ENCODE data around the gene PCDHGA12.
"Not testable (repeated sequence)": the region's sequence is repeated elsewhere in the genome, so short reads cannot be mapped to it uniquely, and the experiment has no call there.

Gene PCDHGA12

DNA sequence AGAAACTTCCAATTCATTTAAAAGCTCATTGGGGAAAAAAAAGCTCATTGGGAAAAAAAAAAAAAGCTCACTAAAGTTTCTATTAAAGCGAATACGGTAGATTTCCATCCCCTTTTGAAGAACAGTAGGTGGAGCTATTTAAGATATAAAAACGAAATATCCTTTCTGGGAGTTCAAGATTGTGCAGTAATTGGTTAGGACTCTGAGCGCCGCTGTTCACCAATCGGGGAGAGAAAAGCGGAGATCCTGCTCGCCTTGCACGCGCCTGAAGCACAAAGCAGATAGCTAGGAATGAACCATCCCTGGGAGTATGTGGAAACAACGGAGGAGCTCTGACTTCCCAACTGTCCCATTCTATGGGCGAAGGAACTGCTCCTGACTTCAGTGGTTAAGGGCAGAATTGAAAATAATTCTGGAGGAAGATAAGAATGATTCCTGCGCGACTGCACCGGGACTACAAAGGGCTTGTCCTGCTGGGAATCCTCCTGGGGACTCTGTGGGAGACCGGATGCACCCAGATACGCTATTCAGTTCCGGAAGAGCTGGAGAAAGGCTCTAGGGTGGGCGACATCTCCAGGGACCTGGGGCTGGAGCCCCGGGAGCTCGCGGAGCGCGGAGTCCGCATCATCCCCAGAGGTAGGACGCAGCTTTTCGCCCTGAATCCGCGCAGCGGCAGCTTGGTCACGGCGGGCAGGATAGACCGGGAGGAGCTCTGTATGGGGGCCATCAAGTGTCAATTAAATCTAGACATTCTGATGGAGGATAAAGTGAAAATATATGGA, at the start of gene PCDHGA12:
TSS of gene PCDHGA12 (plus strand) at position 176 of the 782 bp plus-strand sequence. CDS start at position 429, 253 bp downstream.
- peak; percentile 84 for DNase-seq (ENCODE audit: low read depth)

DNA sequence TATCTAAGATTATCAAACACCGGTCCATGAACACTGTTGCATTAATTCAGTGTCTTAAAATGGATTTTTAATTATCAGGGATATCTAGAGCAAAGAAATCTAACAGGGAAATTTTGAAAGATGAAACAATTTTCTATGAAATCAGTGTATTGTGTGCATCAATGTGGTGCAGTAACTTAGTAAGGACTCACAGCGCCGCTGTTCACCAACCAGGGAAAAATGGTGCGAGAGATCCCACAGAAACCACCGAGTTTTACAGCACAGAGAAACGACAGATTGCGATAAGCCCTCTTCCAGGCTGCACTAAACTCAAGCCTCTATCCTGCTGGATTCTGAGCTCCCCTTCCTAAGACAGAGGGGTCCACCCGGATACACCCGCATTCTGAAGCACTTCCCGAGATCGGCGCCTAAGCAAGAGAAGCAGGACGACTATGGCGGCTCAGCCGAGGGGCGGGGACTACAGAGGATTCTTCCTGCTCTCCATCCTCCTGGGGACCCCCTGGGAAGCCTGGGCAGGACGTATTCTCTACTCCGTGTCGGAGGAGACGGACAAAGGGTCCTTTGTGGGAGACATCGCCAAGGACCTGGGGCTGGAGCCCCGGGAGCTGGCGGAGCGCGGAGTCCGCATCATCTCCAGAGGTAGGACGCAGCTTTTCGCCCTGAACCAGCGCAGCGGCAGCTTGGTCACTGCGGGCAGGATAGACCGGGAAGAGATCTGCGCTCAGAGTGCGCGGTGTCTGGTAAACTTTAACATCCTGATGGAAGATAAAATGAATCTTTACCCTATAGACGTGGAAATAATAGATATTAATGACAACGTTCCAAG, 47.6 kb upstream of the PCDHGA12 start, which contains the start of gene PCDHGA7:
TSS of gene PCDHGA7 (plus strand) at position 274 of the 826 bp plus-strand sequence. CDS start at position 432, 158 bp downstream.
- DNase-seq (ENCODE audit: low read depth) = no peak

DNA sequence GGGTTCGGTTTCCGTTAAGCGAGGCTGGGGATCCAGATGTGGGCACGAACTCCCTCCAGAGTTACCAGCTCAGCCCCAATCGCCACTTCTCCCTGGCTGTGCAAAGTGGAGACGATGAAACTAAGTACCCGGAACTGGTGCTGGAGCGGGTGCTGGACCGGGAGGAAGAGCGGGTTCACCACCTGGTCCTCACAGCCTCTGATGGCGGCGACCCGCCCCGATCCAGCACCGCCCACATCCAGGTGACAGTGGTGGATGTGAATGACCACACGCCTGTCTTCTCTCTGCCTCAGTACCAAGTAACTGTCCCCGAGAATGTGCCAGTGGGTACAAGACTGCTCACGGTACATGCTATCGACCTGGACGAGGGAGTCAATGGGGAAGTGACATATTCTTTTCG, 47.0 kb upstream of the PCDHGA12 start:
- DNase-seq (ENCODE audit: low read depth) = no peak

DNA sequence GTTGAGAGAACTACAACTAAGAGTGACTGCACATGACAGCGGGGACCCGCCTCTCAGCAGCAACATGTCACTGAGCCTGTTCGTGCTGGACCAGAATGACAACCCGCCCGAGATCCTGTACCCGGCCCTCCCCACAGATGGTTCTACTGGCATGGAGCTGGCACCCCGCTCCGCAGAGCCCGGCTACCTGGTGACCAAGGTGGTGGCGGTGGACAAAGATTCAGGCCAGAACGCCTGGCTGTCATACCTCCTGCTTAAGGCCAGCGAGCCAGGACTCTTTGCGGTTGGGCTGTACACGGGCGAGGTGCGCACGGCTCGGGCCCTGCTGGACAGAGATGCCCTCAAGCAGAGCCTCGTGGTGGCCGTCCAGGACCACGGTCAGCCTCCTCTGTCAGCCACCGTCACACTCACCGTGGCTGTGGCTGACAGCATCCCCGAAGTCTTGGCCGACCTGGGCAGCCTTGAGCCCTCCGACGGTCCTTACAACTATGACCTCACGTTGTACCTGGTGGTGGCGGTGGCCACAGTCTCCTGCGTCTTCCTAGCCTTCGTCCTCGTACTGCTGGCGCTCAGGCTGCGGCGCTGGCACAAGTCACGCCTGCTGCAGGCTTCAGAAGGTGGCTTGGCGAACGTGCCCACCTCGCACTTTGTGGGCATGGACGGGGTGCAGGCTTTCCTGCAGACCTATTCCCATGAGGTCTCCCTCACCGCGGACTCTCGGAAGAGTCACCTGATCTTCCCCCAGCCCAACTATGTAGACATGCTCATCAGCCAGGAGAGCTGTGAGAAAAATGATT, 45.6 kb upstream of the PCDHGA12 start:
- no peak for DNase-seq (ENCODE audit: low read depth)

DNA sequence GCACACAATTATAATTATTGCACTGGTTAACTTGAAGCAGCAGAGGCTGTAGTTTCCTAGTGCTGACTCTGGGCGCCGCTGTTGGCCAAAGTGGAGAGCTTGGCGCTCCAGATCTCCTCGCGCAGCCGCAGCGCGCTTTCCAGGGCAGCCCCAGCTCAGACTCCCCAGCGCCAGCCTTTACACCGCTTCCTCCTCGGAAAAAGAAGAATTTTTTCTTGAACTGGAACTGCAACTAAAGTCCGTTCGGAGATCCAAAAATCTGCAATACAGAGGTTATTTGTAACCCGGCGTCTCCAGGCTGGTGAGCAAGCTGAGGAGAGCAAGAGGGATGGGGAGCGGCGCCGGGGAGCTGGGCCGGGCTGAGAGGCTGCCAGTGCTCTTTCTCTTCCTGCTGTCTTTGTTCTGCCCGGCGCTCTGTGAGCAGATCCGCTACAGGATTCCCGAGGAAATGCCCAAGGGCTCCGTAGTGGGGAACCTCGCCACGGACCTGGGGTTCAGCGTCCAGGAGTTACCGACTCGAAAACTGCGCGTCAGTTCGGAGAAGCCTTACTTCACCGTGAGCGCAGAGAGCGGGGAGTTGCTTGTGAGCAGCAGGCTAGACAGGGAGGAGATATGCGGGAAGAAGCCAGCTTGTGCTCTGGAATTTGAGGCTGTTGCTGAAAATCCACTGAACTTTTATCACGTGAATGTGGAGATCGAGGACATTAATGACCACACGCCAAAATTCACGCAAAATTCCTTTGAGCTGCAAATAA, 42.6 kb upstream of the PCDHGA12 start, which contains the start of gene PCDHGB4:
TSS of gene PCDHGB4 (plus strand) at position 142 of the 755 bp plus-strand sequence. CDS start at position 329, 187 bp downstream.
- peak; percentile 21 for DNase-seq (ENCODE audit: low read depth)

DNA sequence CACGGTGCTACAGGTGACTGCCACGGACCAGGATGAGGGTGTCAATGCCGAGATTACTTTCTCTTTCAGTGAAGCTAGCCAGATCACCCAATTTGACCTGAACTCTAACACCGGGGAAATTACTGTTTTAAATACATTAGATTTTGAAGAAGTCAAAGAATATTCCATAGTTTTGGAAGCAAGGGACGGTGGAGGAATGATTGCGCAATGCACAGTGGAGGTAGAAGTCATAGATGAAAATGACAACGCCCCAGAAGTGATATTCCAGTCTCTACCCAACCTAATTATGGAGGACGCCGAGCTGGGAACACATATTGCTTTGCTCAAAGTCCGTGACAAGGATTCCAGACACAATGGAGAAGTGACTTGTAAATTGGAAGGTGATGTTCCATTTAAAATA, 41.6 kb upstream of the PCDHGA12 start:
- no peak for DNase-seq (ENCODE audit: low read depth)

DNA sequence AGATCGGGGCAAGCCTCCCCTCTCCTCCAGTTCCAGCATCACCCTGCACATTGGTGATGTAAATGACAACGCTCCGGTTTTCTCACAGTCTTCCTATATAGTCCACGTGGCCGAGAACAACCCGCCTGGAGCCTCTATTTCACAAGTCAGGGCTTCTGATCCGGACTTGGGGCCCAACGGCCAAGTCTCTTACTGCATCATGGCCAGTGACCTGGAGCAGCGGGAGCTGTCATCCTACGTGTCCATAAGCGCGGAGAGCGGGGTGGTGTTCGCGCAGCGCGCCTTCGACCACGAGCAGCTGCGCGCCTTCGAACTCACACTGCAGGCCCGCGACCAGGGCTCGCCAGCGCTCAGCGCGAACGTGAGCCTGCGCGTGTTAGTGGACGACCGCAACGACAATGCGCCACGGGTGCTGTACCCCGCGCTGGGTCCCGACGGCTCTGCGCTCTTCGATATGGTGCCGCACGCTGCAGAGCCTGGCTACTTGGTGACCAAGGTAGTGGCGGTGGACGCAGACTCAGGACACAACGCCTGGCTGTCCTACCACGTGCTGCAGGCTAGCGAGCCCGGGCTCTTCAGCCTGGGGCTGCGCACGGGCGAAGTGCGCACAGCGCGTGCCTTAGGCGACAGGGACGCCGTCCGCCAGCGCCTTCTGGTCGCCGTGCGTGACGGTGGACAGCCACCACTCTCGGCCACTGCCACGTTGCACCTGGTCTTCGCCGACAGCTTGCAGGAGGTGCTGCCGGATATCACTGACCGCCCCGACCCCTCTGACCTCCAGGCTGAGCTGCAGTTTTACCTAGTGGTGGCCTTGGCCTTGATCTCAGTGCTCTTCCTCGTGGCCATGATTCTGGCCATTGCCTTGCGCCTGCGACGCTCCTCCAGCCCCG, 40.9 kb upstream of the PCDHGA12 start:
- no peak for DNase-seq (ENCODE audit: low read depth)

DNA sequence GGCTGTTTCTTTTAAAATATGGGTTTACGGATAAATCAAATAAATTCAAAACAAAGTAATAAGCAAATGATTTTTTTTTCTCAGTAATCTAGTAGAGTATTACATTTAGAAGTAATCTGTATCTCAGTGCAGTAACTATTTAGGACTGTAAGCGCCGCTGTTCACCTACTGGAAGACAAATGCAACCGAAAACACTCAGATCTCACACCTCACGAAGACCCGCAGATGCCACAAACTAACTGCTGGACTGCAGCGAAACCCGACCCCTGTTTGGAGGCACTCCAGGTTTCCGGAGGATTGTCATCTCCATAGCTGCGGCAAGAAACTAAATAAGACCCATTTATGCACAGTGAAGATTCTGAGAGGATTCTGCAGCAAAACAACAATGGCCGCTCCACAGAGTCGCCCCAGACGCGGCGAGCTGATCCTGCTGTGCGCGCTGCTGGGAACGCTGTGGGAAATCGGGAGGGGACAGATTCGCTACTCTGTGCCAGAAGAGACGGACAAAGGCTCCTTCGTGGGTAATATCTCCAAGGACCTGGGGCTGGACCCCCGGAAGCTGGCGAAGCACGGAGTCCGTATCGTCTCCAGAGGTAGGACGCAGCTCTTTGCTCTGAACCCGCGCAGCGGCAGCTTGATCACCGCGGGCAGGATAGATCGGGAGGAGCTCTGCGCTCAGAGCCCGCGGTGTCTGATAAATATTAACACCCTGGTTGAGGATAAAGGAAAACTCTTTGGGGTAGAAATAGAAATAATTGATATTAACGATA, 37.7 kb upstream of the PCDHGA12 start, which contains the start of gene PCDHGA8:
TSS of gene PCDHGA8 (plus strand) at position 205 of the 770 bp plus-strand sequence. CDS start at position 386, 181 bp downstream.
- DNase-seq (ENCODE audit: low read depth) = no peak

DNA sequence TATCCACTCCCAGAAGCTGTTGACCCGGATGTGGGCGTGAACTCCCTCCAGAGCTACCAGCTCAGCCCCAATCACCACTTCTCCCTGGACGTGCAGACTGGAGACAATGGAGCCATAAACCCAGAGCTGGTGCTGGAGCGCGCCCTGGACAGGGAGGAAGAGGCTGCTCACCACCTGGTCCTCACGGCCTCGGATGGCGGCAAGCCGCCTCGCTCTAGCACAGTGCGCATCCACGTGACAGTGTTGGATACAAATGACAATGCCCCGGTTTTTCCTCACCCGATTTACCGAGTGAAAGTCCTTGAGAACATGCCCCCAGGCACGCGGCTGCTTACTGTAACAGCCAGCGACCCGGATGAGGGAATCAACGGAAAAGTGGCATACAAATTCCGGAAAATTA, 37.0 kb upstream of the PCDHGA12 start:
- DNase-seq (ENCODE audit: low read depth) = no peak

DNA sequence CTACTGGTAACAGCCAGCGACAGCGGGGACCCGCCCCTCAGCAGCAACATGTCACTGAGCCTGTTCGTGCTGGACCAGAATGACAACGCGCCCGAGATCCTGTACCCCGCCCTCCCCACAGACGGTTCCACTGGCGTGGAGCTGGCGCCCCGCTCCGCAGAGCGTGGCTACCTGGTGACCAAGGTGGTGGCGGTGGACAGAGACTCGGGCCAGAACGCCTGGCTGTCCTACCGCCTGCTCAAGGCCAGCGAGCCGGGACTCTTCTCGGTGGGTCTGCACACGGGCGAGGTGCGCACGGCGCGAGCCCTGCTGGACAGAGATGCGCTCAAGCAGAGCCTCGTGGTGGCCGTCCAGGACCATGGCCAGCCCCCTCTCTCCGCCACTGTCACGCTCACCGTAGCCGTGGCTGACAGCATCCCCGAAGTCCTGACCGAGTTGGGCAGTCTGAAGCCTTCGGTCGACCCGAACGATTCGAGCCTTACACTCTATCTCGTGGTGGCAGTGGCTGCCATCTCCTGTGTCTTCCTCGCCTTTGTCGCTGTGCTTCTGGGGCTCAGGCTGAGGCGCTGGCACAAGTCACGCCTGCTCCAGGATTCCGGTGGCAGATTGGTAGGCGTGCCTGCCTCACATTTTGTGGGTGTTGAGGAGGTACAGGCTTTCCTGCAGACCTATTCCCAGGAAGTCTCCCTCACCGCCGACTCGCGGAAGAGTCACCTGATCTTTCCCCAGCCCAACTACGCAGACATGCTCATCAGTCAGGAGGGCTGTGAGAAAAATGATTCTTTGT, 35.7 kb upstream of the PCDHGA12 start:
- DNase-seq (ENCODE audit: low read depth) = not testable (repeated sequence)

DNA sequence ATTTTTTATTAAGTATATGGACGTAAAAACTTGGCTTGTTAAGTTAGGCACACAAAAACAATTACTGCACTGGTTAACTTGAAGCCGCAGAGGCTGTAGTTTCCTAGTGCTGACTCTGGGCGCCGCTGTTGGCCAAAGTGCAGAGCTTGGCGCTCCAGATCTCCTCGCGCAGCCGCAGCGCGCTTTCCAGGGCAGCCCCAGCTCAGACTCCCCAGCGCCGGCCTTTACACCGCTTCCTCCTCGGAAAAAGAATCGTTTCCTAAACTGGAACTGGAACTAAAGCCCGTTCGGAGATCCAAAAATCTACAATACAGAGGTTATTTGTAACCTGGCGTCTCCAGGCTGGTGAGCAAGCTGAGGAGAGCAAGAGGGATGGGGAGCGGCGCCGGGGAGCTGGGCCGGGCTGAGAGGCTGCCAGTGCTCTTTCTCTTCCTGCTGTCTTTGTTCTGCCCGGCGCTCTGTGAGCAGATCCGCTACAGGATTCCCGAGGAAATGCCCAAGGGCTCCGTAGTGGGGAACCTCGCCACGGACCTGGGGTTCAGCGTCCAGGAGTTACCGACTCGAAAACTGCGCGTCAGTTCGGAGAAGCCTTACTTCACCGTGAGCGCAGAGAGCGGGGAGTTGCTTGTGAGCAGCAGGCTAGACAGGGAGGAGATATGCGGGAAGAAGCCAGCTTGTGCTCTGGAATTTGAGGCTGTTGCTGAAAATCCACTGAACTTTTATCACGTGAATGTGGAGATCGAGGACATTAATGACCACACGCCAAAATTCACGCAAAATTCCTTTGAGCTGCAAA, 32.4 kb upstream of the PCDHGA12 start, which contains the start of gene PCDHGB5:
TSS of gene PCDHGB5 (plus strand) at position 192 of the 796 bp plus-strand sequence. CDS start at position 373, 181 bp downstream.
- DNase-seq (ENCODE audit: low read depth) = not testable (repeated sequence)

DNA sequence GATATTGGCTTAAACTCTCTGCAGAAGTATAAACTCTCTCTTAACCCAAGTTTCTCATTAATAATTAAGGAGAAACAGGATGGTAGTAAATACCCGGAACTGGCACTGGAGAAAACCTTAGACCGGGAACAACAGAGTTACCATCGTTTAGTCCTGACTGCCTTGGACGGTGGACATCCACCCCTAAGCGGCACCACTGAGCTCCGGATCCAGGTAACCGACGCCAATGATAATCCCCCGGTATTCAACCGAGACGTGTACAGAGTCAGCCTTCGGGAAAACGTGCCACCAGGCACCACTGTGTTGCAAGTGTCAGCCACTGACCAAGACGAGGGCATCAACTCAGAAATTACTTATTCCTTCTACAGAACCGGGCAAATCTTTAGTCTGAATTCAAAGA, 31.7 kb upstream of the PCDHGA12 start:
- DNase-seq (ENCODE audit: low read depth) = no peak

DNA sequence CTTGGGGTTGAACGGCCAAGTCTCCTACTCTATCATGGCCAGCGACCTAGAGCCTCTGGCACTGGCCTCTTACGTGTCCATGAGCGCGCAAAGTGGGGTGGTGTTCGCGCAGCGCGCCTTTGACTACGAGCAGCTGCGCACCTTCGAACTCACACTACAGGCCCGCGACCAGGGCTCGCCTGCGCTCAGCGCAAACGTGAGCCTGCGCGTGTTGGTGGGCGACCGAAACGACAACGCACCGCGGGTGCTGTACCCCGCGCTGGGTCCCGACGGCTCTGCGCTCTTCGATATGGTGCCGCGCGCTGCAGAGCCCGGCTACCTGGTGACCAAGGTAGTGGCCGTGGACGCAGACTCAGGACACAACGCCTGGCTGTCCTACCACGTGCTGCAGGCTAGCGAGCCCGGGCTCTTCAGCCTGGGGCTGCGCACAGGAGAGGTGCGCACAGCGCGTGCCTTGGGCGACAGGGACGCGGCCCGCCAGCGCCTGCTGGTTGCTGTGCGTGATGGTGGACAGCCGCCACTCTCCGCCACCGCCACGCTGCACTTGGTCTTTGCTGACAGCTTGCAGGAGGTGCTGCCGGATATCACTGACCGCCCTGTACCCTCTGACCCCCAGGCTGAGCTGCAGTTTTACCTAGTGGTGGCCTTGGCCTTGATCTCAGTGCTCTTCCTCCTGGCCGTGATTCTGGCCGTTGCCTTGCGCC, 30.6 kb upstream of the PCDHGA12 start:
- no peak for DNase-seq (ENCODE audit: low read depth)

DNA sequence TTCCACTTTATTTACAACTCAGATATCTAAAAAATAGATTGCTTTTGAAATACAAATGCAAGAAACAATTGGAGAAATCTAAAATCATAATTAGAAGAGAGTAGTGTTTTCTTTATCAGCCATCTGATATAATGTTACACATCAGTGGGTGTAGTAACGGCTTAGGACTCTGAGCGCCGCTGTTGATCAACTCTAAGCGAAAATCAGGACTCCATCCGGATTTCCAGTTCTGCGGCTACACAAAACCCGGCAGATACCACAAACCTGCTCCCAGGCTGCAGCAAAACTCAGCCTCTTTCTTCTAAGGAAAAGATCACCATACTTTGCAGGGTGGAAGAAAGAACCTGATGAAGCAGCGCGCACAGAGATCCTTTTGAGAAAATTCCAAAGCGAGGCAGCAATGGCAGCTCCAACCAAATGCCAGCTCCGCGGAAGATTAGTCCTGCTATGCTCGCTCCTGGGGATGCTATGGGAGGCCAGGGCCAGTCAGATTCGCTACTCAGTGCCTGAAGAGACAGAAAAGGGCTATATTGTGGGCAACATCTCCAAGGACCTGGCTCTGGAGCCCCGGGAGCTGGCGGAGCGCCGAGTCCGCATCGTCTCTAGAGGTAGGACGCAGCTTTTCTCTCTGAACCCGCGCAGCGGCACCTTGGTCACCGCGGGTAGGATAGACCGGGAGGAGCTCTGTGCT, 27.6 kb upstream of the PCDHGA12 start, which contains the start of gene PCDHGA9:
TSS of gene PCDHGA9 (plus strand) at position 226 of the 691 bp plus-strand sequence. CDS start at position 401, 175 bp downstream.
- no peak for DNase-seq (ENCODE audit: low read depth)

DNA sequence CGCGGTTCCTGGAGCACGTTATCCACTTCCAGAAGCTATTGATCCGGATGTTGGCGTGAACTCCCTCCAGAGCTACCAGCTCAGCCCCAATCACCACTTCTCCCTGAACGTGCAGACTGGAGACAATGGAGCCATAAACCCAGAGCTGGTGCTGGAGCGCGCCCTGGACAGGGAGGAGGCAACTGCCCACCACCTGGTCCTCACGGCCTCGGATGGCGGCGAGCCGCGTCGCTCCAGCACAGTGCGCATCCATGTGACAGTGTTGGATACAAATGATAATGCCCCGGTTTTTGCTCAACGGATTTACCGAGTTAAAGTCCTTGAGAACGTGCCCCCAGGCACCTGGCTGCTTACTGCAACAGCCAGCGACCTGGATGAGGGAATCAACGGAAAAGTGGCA, 26.9 kb upstream of the PCDHGA12 start:
- no peak for DNase-seq (ENCODE audit: low read depth)

Data from GM04503 (cell line).